VCaP (cell line): ENCODE results near the gene MMAB.

ENCODE experiments used
- H3K27ac ChIP-seq: fragments of 450-650 bp; 2 replicates; pipeline ENCODE4 v1.5.1; 2017
- CTCF ChIP-seq: fragments of 450-650 bp; conservative IDR thresholded peaks from 2 replicates; pipeline ENCODE4 v1.5.1; 2017; ENCODE audit warnings: mild to moderate bottlenecking, moderate library complexity

The MMAB gene

GRCh38 chr12:109566424-109566823 lies 6.9 kb downstream of the MMAB start:
- no peak overlapping the region for H3K27ac ChIP-seq
- TF ChIP-seq CTCF: no peak

GRCh38 chr12:109563291-109564284 lies 9.7 kb downstream of the MMAB start:
- no peak overlapping the region for H3K27ac ChIP-seq
- no peak for TF ChIP-seq CTCF

- no peak for TF ChIP-seq CTCF
- H3K27ac ChIP-seq: no peak overlapping the region
These were observed 10.4 kb downstream of the MMAB start for GRCh38 chr12:109562871-109563270.

- TF ChIP-seq CTCF: no peak
- no peak overlapping the region for H3K27ac ChIP-seq
These were observed 11.6 kb downstream of the MMAB start for GRCh38 chr12:109561711-109562030.

- no peak for TF ChIP-seq CTCF
- no peak overlapping the region for H3K27ac ChIP-seq
These were observed 12.2 kb downstream of the MMAB start for GRCh38 chr12:109560867-109561710.

- TF ChIP-seq CTCF: no peak
- H3K27ac ChIP-seq: no peak overlapping the region
These were observed 13.7 kb downstream of the MMAB start for GRCh38 chr12:109559601-109560000.

GRCh38 chr12:109559200-109559505 lies 14.2 kb downstream of the MMAB start:
- H3K27ac ChIP-seq: no peak overlapping the region
- TF ChIP-seq CTCF: no peak
